NOMO-1 treated with dmso at 0.1 percent for 144 hours (cell line): Measurements from ENCODE around the gene EPB41.
"Not testable (repeated sequence)": the region's sequence is repeated elsewhere in the genome, so short reads cannot be mapped to it uniquely, and the experiment has no call there.

Experiments used
- DNase-seq: peaks from one replicate; lab custom pipeline; 2025; ENCODE audit not compliant: unreplicated experiment; lab: John Stamatoyannopoulos, UW

EPB41 gene

DNA sequence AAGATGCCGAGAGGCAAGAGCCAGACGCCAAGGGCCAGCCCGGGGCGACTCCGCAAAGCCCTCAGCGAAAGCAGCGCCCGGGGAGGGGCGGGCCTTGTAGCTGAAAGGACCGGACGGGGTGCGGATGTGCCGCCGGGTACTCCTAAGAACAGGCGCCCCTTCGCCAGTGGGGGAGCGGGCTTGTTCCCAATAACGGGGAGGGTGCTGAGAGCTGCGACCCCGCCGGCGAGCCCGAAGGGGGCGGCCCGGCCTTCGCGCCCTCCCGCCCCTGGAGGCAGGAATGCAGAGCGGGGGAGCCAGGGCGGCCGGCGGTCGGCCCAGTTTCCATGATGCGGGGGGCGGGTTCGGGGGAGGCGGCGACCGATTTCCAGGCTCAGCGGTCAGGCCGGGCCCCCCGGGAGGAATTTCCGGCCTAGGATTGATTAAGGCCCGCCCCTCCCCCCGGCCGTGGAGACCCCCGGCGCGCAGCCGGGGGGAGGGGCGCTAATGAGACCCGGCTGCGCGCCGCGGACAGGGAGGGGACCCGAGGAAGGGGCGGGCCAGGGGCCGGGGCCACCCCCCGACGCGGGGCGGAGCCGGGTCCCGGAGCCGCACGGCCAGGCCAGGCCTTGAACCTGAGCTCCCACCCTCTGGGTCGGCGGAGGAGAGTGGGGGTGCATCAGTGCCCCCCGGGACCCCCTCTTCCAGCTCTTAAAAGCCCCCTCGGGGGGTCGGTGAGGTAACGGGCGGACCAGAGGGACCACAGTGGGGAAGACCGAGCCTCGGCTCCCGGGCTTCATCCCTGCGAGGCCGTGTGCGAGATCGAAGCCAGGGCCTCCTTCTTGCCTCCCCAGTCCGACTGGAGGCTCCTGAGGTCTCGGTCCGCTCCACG, 210.2 kb downstream of the EPB41 start:
- no peak for DNase-seq

DNA sequence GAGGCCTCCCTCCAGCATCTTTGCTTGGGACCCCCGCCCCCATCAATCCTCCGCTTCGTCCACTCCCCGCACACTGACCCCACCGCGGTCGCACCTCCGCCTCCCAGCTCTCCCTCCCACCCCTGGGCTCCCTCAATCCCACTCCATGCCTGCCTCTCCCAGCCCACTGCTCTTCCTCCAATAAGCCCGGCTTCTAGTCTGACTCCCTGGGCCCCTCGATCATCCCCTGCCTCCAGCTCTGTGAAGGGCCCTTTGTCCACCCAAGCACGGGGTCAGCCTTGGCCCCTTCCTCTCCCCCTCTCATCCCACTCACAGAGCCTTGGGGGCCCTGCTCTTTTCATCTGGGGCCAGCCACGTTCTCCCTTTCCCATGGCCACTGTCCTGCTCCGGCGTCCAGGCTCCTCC, 210.9 kb downstream of the EPB41 start:
- no peak for DNase-seq

DNA sequence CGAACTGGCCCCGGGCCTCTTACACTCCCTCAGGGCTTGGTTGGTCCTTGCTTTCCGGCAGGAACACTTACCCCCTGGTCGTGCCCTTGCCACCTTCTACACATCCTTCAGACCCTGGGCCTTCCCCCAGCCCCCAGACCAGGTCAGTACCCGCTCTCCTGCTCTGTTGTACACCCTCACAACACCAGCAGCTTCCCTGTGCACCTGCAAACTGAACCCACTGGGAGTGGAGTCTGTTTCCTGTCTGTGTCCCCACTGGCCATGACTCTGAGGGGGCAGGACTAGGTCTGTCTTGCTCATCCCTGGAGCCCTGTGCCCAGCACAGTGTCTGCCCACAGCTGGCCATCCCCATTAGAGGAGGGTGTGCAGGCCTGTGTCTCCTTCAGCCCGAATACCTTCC, 211.4 kb downstream of the EPB41 start:
- no peak for DNase-seq

DNA sequence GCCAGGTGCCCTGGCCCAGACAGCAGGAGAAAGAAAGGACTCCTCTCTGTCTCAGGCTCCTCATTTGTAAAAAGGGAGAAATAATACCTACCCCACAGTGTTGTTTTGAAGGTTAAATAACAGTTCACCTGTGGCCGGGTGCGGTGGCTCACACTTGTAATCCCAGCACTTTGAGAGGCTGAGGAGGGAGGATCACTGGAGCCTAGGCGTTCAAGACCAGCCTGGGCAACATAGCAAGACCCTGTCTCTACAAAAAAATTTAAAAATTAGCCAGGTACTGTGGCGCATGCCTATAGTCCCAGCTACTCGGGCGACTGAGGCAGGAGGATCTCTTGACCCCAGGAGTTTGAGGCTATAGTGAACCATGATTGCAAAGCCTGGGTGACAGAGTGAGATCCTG, 211.8 kb downstream of the EPB41 start:
- DNase-seq, result no peak

DNA sequence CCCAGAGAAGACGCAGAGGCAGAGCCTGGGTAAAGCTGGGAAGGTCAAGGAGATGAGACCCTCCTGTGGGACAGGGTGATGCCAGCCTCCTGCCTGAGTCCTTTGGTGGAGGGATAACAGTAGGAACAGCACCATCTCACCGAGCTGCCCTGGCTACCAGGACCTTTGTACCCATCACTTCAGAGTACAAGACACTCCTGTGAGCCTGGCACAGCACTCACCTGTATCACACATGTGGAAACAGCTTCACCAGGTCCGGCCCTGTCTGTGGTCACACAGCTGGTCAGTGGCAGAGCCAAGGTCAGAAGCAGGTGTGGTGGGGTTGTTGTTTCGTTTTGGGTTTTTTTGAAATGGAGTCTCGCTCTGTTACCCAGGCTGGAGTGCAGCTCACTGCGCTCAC, 214.4 kb downstream of the EPB41 start:
- no peak for DNase-seq

DNA sequence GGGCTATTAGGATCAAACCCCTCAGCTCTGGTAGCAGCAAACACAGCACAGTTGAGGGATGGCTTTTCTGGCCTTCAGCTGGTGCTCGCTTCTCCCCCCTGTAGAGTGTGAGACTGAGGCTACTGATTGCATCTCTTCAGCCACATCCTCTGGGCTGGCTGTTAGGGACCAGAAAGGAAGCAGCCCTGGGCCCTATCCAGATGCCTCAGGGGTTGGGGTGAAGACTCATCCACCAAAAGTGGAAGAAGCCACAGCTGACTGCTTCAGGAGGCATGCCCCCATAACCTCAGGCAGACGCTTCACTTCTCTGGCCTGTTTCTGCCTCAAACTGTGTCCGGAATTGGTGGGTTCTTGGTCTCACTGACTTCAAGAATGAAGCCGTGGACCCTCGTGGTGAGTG, 215.5 kb downstream of the EPB41 start:
- DNase-seq, result no peak

DNA sequence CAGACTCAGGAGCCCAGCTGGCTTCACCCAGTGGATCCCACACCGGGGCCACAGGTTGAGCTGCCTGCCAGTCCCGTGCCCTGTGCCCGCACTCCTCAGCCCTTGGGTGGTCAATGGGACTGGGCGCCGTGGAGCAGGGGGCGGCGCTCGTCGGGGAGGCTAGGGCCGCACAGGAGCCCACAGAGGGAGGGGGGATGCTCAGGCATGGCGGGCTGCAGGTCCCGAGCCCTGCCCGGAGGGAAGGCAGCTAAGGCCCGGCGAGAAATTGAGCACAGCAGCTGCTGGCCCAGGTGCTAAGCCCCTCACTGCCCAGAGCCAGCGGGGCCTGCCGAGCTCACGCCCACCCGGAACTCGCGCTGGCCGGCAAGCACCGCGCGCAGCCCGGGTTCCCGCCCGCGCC, 216.7 kb downstream of the EPB41 start:
- DNase-seq, result not testable (repeated sequence)

DNA sequence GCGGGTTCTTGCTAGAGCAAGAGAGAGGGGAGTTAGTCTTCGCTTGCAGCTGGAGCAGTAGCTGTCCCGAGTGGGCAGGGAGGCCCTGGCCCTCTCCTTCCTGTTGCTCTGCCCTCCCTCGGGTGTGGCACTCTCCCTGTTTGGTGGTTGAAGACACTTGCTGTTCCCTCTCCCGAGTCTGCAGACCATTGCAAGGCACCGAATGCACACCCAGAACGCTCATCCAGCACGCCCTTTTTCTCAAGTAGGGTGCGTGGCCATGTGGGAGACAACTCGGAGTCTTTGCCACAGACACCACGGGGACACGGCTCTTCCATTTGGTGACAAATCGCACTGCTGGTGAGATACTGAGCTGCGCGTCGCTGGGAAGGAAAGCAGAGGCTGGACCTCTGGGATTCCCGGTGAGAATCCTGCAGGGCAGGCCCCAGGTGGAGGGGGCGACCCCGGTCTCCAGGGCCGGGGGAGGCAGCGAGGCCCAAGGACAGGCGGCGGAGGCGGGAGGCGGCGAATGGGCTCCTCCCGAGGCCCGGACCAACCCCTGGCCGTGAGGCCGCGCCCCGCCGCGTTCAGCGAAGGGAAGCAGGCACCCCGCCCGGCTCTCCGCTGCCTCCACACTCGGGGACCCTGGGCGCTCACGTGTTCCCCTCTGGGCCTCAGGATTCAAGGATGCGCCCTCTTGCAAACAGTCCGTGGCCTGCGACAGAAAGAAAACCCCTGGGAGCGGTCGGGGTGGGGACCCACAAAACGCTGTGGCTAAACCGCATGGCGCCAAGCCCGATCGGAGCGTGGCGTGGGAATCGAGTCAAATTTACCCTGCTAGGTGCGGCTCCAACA, 219.7 kb downstream of the EPB41 start:
- no peak for DNase-seq

DNA sequence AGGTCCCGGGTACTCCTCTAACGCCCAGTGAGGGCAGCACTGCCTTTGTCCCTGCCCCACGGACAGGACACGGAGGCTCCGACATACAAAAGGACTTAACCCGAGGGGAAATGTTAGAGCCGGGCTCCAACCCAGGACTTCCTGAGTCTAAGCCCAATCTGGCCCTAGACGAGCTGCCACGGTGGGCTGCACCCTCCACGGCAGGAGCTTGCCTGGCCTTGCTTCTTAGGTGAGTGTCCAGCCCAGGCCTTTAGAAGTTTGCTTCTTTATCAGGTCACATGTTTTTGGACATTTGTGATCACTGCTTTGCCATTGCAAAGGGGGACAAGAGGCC, 220.3 kb downstream of the EPB41 start:
- no peak for DNase-seq

DNA sequence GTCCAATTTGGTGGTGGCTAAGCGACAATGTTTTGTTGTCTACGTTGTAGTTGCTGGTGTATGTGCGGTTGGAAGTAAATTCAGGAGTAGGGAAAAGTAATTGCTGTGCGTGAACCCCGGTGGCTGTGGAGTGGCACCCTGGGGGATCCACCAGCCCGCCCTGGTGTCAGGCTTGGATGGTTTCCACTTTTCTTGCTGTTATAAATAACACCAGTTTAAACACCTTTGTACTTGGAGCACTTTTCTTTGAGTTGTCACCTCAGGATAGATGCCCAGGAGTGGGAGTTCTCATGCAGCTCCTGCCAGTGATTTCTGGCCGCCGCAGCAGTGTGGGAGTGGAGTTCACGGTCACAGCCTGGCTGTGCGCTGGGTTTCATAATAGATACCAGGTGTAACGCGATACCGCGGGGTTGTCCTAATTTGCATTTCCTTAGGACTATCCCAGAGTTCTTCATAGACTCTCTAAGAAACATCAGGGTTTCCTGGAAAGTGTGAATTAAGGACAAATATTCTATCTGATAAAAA, 222.1 kb downstream of the EPB41 start:
- no peak for DNase-seq

DNA sequence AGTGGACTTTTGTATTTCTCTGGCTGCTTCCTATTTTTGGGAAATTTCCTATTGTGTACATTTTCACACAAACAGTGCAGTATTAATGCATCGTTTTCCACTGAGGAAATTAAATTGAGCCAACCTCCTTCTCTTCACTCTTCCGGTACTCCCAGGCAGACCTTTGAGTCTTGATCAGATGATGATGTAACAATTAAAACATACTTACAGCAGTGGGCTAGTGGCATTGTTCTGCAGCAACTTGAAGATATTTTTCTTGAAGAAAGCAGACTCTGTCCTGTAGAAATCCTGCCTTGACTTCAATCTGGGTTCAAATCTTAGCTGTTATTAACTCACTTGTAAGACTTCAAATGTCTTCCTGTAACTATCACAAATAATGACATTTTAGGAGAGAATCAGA, 228.3 kb downstream of the EPB41 start:
- no peak for DNase-seq

DNA sequence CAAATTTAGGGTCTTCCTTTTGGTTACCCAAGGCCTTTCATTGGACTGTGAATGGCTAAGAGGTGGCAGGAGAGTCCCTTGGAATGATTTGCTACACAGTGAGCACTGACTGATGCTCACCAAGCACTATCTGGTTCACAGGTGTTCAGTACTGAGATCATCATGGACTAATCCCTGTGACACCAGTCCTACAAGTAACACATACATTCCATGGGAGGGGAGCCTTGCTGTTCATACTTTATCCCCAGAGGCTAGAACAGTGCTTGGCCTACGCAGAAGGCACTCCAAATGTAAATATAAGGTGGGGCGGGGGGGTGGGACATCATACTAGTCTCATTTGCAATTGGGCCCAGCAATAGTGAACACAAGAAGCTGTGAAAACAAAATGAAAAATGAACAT, 229.8 kb downstream of the EPB41 start:
- no peak for DNase-seq

DNA sequence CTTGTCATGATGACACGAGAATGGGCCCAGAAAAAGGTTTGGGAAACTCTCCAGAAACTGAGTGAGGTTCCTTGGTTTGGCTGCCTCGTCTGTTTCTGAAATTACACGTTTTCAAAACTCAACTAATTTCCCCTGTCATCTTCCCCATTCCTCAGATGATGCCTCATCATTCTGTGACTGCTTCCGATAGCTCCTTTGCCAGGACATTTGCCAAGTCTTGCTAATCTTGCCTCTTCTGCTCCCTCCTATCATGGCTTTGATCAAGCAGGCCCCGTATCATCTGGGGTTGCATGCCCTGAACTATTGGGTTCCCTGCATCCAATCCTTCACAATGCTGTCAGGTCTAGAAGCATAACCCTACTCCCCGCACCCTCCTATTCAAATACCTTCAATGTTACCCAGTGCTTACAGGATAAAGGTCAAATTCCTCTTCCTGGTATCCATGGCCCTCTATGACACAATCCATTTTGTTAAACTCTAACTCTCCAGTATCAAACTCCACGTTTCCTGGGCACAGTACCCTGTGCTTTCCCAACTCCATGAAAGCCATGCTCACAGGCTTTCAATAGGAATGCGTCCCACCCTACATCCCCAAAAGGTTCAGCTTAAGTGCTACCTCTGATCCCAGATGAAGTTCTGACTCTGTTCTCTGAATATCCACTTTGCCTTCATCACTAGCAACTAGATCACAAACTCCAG, 231.5 kb downstream of the EPB41 start:
- no peak for DNase-seq

DNA sequence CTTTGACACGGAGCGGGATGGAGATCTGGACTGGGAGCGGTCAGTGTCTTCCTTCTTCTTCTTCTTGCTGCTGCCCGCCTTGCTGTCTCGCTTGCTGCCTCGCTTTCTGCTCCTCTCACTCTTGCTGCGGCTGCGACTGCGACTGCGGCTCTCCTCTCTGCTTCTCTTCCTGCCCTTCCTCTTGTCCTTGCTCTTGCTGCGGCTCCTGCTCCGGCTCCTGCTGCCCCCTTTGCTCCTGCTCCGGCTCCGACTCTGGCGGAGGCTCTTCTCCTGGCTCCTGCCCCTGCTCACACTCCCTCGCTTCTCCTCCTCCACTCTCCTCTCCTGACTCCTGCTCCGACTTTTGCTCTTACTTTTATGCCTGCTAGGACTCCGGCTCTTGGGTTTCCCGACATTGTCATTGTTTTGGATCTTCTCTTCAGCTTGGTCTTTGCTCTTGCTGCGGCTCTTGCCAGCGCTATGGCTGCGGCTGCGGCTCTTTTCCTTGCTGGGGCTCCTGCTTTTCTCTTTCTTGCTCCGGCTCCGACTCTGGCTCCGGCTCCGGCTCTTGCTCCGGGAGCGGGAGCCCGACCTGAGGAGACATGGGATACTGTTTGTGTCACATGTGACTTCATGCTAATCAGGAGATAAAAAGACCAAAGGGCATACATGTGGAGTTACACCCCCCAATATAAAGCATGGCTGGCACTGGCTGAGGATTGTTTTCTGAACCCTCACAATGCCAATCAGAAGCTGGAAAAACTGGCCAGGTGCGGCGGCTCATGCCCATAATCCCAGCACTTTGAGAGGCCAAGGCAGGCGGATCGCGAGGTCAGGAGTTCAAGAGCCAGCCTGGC, 234.5 kb downstream of the EPB41 start:
- DNase-seq, result no peak

DNA sequence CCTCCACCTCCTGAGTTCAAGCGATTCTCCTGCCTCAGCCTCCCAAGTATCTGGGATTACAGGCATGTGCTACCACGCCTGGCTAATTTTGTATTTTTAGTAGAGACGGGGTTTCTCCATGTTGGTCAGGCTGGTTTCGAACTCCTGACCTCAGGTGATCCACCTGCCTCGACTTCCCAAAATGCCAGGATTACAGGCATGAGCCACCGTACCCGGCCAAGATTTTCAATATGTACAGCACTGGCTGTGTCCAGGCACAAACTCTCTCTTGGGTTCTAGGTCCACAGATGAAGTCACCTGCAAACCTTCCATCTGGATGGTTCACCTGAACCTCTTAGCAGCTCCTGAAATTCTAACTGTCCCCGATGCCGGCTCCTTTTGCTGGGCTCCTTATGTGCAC, 236.0 kb downstream of the EPB41 start:
- DNase-seq, result not testable (repeated sequence)

DNA sequence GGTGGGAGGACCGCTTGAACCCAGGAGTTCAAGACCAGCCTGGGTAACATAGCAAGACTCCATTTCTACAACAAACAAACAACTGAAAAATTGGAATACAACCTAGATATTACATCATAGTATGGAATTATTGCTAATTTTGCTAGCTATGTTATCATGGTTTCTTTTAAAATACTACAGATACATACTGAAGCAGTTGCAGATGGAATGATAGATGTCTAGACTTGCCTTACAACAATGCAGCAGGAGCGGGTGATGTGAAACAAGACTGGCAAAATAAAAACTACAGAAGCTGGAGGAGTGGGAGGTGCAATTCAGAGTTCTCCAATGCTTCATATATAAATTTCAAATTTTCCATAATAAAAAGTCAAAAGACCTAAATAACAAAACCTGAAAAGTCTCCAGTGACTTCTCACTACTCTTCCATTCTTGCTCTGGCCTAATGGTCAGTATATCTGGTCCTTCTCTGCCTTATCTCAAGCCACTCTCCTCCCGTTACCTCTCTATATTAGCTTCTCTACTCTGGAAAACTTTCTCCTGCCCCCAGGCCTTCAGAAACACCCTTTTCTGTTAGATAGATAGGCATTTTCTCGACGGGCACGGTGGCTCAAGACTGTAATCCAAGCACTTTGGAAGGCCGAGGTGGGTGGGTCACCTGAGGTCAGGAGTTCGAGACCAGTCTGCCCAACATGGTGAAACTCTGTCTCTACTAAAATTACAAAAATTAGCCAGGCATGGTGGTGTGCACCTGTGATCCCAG, 237.9 kb downstream of the EPB41 start:
- DNase-seq, result no peak

DNA sequence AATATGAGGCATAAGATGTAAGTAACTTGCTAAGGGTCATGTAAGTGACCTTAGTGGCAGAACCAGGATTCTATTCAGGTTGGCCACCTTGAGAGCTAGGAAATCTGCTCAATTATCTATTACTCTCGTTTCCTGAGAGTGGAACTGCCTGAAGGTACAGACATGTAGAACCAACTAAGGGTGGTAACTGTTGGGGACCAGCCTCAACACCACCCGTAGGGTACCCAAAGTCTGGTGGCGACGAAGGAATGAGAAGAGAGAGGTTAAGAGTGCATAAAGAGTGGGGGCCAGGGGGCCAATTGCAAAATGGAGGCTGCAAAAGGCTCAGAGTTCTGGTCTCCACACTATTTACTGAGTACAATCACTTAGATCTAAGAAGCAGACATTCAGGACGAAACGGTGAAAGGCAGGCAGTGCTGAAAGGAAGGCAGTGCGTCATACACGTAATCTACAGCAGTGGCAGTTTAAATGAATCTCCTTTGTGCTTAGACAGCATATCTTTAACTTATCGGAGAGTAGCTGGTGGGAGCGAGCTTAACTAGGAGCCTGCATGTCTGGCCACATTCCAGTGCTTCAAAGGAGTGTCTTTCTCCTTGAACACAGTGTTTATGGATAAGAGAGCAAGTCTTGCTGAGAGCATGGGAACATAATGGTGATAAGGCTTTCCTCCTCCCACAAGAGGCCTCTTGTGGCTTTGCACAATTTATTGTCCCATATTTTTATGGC, 242.3 kb downstream of the EPB41 start:
- no peak for DNase-seq

DNA sequence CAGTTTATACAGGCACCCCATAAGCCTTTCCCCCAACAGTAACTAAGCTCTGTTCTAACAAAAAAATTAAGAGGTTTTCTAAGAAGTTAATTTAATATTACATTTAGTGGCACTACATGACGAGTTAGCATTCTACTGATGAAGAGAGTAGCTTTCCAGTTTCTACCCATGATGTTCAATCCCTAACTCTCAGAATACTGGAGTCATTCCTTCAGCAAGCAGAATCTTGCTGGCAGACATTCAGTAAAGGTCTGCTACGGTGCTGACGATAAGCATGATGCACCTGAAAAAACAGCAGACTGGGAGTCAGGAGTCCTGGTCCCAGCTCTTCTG, 242.9 kb downstream of the EPB41 start:
- no peak for DNase-seq

DNA sequence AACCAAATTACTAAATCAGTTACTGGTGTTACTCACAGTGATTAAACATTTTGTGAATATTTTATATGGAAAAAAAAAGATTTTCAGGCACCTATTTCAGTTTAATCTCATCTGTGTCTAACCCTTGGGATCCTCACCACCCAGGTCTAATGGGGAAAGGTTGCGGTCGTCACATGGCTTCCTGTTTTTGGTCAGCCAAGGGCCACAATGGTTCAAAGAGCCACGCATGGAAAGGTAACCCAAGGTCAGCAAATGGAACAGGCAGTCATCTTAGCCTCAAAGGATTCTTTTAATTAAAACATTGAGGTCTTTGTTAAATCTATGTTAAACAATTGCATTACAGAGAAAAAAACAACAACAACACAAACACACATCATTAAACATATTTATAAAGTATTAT, 245.4 kb downstream of the EPB41 start:
- no peak for DNase-seq
